ENCODE measurements around the gene MYO1F. TPM values are rescaled to one million over a fixed set of nuclear protein-coding genes. Genes with fewer than 3 reads are reported as not detected.

Gene MYO1F
- total RNA-seq, 1 experiment from 2014 or later: 0.05 TPM

DNA sequence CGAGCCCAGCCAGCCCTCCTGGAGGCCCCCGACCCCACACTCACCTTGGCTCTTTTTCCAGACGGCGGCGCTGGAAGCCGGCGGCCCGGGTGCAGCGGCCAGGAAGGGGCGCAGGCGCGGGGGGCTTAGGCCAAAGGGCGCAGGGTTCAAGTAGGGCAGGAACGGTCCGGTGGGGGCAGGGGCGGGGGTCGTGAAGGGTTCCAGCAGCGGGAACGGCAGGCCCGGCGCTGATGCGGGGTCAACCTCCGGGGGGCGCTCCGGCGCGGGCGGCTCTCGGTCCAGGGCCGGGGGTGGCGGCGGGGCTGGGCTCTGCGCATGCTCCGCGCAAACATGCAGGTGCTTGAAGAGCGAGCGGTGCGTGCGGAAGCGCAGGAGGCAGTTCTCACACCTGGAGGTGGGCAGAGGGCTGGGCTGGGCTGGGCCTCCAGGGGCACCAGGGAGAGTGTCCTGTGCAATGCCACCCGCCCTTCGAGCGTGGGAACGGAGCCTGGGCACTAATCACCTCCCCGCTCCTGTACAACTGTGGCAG is 65.6 kb downstream of the MYO1F start:
- DNase-seq (ENCODE audit: low read depth, low spot score): no peak
- in situ Hi-C loops (cut with HindIII; ENCODE audit: low pct_unique_long_range_greater_than_20kb, low sequenced_read_pairs): no loop called here

DNA sequence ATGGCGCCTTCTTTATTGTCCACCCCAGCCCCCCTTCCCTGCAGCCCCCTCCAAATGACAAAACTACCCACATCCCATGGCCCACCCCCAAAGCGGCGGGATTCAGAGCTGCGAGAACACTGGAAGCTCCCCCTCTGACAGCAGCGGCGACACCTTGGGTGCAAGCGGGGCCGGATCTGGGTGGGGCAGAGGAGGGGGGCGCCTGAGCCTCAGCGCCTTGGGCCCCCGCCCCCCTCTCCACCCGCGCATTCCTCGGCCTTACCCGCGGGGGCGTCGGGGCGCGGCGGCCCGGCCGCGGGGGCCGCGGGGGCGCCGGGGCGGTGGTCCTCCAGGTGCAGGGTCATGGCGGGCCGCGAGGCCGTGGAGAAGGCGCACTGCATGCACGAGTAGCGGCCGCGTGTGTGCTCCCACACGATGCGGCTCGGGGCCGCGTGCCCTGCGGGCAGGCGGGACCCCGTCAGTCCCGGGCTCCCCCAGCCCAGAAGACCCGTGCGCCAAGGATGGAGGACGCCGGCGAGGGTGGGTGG is 66.6 kb downstream of the MYO1F start:
- in situ Hi-C loops (cut with HindIII; ENCODE audit: low pct_unique_long_range_greater_than_20kb, low sequenced_read_pairs): no loop called here
- DNase-seq (ENCODE audit: low read depth, low spot score): no peak

DNA sequence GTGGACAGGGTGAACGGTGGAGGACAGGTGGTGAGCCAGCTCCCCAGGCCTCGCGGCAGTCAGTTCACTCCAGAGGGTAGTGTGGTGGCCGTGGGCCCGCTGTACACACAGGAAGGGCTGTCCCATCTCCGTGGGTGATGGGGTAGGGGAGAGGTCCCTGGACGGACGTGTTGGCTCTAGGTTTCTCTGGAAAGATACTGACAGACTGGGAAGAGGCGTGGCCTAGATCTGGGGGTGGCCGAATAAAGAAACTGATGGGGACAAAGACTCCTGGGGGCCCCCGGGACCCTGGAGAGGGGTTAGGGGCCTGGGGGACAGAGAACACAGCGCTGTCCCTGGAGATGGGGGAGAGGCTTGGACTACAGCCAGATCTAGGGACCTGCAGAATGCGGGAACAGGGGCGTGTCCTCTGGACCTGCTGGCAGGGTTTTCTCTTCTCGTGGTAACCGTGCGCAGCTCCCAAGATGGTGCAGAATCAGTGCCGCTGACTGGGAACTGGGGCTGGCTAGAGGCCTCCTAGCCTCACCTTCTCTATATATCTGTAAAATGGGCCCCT is 70.8 kb downstream of the MYO1F start:
- in situ Hi-C loops (cut with HindIII; ENCODE audit: low pct_unique_long_range_greater_than_20kb, low sequenced_read_pairs): no loop called here

GRCh38 chr19:8505680-8506401 is 71.4 kb downstream of the MYO1F start:
- in situ Hi-C loops (cut with HindIII; ENCODE audit: low pct_unique_long_range_greater_than_20kb, low sequenced_read_pairs): no loop called here
- DNase-seq (ENCODE audit: low read depth, low spot score): peak; percentile 68

More for the DNA sequence above, 70.8 kb downstream of the MYO1F start:
- DNase-seq (ENCODE audit: low read depth, low spot score): no peak

GRCh38 chr19:8504919-8505318 is 72.3 kb downstream of the MYO1F start:
- in situ Hi-C loops (cut with HindIII; ENCODE audit: low pct_unique_long_range_greater_than_20kb, low sequenced_read_pairs): no loop called here
- no peak for DNase-seq (ENCODE audit: low read depth, low spot score)

DNA sequence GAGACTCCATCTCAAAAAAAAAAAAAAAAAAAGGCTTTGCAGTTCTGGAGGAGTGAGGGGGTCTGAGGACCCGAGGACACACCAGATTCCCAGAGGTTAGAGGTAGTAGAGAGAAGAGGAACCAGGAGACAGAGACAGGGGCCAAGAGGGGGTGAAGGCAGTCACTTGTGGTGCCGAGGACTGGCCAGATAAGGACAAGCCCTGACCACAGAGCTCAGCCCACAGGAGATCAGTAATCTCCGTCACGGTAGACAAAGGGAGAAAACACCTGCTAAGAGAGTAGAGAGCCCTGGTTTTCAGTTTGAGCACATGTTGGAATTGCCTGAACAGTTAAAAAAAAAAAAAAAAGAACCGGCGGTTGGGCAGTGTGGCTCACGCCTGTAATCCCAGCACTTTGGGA is 73.1 kb downstream of the MYO1F start:
- DNase-seq (ENCODE audit: low read depth, low spot score): no peak
- in situ Hi-C loops (cut with HindIII; ENCODE audit: low pct_unique_long_range_greater_than_20kb, low sequenced_read_pairs): no loop called here

GRCh38 chr19:8503510-8503909 is 73.7 kb downstream of the MYO1F start:
- in situ Hi-C loops (cut with HindIII; ENCODE audit: low pct_unique_long_range_greater_than_20kb, low sequenced_read_pairs): no loop called here
- DNase-seq (ENCODE audit: low read depth, low spot score): no peak

GRCh38 chr19:8501981-8502380 is 75.3 kb downstream of the MYO1F start:
- in situ Hi-C loops (cut with HindIII; ENCODE audit: low pct_unique_long_range_greater_than_20kb, low sequenced_read_pairs): no loop called here
- DNase-seq (ENCODE audit: low read depth, low spot score): no peak

GRCh38 chr19:8501516-8501915 is 75.7 kb downstream of the MYO1F start:
- in situ Hi-C loops (cut with HindIII; ENCODE audit: low pct_unique_long_range_greater_than_20kb, low sequenced_read_pairs): no loop called here
- DNase-seq (ENCODE audit: low read depth, low spot score): no peak

DNA sequence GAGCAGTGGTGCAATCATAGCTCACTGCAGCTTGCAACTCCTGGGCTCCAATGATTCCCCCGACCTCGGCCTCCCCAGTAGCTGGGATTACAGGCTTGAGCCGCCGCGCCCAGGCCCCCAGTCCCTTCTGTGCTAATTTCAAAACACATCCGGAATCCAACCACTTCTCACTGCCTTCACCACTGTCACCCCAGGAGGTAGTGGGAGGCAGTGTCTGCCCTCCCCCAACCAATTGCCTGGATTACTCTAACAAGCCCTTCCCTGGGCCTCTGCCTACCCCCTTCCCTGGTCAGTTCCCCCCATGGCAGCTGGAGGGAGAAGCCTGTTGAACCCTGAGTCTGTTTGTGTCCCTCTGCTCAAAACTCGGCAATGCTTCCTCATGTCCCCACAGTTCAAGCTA is 77.1 kb downstream of the MYO1F start:
- in situ Hi-C loops (cut with HindIII; ENCODE audit: low pct_unique_long_range_greater_than_20kb, low sequenced_read_pairs): no loop called here
- no peak for DNase-seq (ENCODE audit: low read depth, low spot score)

GRCh38 chr19:8499048-8499833 is 78.0 kb downstream of the MYO1F start:
- in situ Hi-C loops (cut with HindIII; ENCODE audit: low pct_unique_long_range_greater_than_20kb, low sequenced_read_pairs): no loop called here
- no peak for DNase-seq (ENCODE audit: low read depth, low spot score)

GRCh38 chr19:8498295-8498694 is 78.9 kb downstream of the MYO1F start:
- in situ Hi-C loops (cut with HindIII; ENCODE audit: low pct_unique_long_range_greater_than_20kb, low sequenced_read_pairs): no loop called here
- no peak for DNase-seq (ENCODE audit: low read depth, low spot score)

- DNase-seq (ENCODE audit: low read depth, low spot score): no peak
- in situ Hi-C loops (cut with HindIII; ENCODE audit: low pct_unique_long_range_greater_than_20kb, low sequenced_read_pairs): no loop called here
These were observed 83.1 kb downstream of the MYO1F start for GRCh38 chr19:8494158-8494557.

DNA sequence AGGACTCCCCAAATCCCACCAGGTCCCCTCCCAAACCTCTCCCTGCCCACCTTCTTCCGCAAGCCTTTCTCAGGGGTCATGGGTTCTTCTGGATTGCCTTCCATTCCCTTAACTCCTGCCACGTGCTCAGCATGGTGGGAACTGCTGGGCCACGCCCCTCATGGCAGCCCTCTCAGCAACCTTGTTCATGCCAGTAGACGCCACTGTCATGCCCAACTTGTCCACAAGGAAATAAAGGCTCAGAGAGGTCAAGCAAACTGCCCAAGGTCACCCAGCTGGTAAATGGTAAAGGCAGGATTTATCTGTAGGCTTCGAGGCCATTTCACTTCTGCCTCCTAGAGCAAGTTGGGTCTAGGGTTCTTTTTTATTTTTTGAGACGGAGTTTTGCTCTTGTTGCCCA is 85.7 kb downstream of the MYO1F start:
- DNase-seq (ENCODE audit: low read depth, low spot score): peak; percentile 34
- in situ Hi-C loops (cut with HindIII; ENCODE audit: low pct_unique_long_range_greater_than_20kb, low sequenced_read_pairs): no loop called here

GRCh38 chr19:8490873-8491272 is 86.4 kb downstream of the MYO1F start:
- DNase-seq (ENCODE audit: low read depth, low spot score): no peak
- in situ Hi-C loops (cut with HindIII; ENCODE audit: low pct_unique_long_range_greater_than_20kb, low sequenced_read_pairs): no loop called here

DNA sequence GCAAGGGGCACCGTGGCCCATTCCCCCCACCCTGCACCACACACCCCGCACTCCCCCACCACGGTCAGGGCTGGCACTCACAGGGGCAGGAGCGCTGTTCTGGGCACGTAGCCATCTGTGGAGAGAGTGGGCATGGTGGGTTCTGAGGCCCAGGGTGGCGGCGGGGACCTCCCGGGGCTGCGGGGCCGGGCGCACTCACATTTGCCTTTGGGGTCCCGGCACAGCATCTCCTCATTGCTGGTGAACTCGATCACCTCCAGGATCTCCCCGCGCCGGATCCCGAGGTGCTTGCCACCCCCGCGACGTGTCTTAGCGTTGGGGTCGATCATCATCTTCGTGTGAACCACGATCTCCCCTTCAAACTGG is 86.9 kb downstream of the MYO1F start:
- in situ Hi-C loops (cut with HindIII; ENCODE audit: low pct_unique_long_range_greater_than_20kb, low sequenced_read_pairs): no loop called here
- DNase-seq (ENCODE audit: low read depth, low spot score): no peak

- in situ Hi-C loops (cut with HindIII; ENCODE audit: low pct_unique_long_range_greater_than_20kb, low sequenced_read_pairs): no loop called here
- no peak for DNase-seq (ENCODE audit: low read depth, low spot score)
These were observed 87.5 kb downstream of the MYO1F start for GRCh38 chr19:8489561-8490394.

DNA sequence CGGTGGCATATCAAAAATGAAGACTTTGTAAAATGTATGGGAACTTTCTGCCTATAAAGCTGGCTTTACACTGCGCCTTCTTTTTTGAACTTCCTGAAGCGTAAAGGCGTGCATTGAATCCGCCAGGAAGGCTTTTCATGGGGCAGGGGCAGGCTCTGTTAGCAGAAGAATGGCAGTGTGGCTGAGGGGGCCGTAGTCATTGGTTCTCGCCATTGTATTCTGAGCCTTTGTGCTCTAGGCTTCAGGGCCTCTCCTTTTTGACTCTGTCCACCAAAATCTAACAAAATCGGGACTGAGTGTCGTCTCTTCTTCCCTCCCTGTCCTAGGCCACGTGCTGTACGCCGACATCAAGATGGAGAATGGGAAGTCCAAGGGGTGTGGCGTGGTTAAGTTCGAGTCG is 88.9 kb downstream of the MYO1F start:
- in situ Hi-C loops (cut with HindIII; ENCODE audit: low pct_unique_long_range_greater_than_20kb, low sequenced_read_pairs): no loop called here
- DNase-seq (ENCODE audit: low read depth, low spot score): no peak

Data from SK-MEL-5 (cell line).